Activated CD8-positive, alpha-beta T cell treated with anti-CD3 and anti-CD28 coated beads for 36 hours (primary cell): ENCODE data around the gene PDE6A. TPM values are rescaled to one million over a fixed set of nuclear protein-coding genes. Genes with fewer than 3 reads are reported as not detected.

Source experiments
- ATAC-seq: fragments of 200-7000 bp; cut with Tn5 transposase; one replicate; pipeline ENCODE4 v1.10.0; 2021; ENCODE audit warnings: mild to moderate bottlenecking, moderate library complexity
- CTCF ChIA-PET: fragments of 350-600 bp; sonication (Branson Sonifier 250); formaldehyde crosslinking; loops from one replicate; lab custom pipeline; 2021; ENCODE audit warnings: antibody characterized with exemption; lab: Charles Lee
- POLR2A ChIA-PET: fragments of 350-600 bp; sonication (Branson Sonifier 250); formaldehyde crosslinking; loops from one replicate; lab custom pipeline; 2021; ENCODE audit warnings: antibody characterized with exemption; lab: Charles Lee
- DNase-seq: peaks from one replicate; pipeline ENCODE4 v3.0.0-alpha.2; 2020
- H3K27ac Mint-ChIP-seq: one replicate; pipeline ENCODE4 v1.8.0; 2021; ENCODE audit warnings: mild to moderate bottlenecking, mixed read lengths
- H3K27me3 Mint-ChIP-seq: one replicate; pipeline ENCODE4 v1.8.0; 2021; ENCODE audit warnings: mixed read lengths
- H3K36me3 Mint-ChIP-seq: one replicate; pipeline ENCODE4 v1.8.0; 2021; ENCODE audit warnings: low read depth, mixed read lengths
- H3K4me1 Mint-ChIP-seq: one replicate; pipeline ENCODE4 v1.8.0; 2021; ENCODE audit warnings: low read depth, mixed read lengths
- H3K4me3 Mint-ChIP-seq: one replicate; pipeline ENCODE4 v1.8.0; 2021; ENCODE audit warnings: mild to moderate bottlenecking, moderate library complexity, mixed read lengths
- H3K9me3 Mint-ChIP-seq: one replicate; pipeline ENCODE4 v1.8.0; 2021; ENCODE audit warnings: mixed read lengths
- intact Hi-C: fragments of 100-400 bp; cut with micrococcal nuclease; formaldehyde crosslinking; loops from one replicate; pipeline ENCODE4 v1.10.0; 2022
- total RNA-seq, 2 experiments: library from RNA; stranded (reverse); gene quantifications; one replicate each; pipeline ENCODE4 v1.2.3, GENCODE V29; 2021
- TF ChIP-seq, protein P1 (sequence below): fragments of 200-600 bp; IDR thresholded peaks from one replicate; pipeline ENCODE4 v1.8.0; 2022; ENCODE audit warnings: antibody characterized with exemption, mild to moderate bottlenecking

Gene PDE6A
- total RNA-seq, 2 experiments from 2014 or later, result not detected

DNA sequence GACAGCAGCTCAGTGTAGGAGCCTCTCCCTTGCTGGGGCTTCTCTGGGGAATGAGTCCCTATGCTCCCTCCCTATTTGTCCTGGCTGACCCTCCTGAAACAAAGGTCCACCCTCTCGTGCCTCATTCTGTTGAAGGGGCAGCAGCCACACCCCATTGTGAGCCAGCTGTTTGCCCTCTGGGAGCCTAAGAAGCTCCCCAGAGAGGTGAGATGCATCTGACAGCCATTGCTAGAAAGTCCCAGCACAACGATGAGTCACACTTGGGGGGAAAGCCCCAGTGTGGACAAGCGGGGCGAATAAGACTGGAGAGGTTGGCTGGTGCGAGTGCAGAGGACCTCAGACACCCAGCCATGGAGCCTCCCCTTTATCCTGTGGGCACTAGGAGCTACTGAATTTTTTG is 113.1 kb downstream of the PDE6A start:
- peaks cover 13% of the 10 kb centered on the region for H3K36me3 Mint-ChIP-seq
- H3K4me1 Mint-ChIP-seq, result peaks cover 11% of the 10 kb centered on the region
- DNase-seq, result peak; percentile 81
- H3K27me3 Mint-ChIP-seq, result no peaks in the 10 kb centered on the region
- H3K9me3 Mint-ChIP-seq, result no peaks in the 10 kb centered on the region
- CTCF ChIA-PET, result interaction anchor here (0.7 to 12.7 kb wide), 13 partner anchors 10 to 213 kb away, joined by 3 to 163 read pairs (median 9); no protein-coding TSS in a partner anchor
- no peak overlapping the region for H3K4me3 Mint-ChIP-seq
- TF ChIP-seq, protein P1, sequence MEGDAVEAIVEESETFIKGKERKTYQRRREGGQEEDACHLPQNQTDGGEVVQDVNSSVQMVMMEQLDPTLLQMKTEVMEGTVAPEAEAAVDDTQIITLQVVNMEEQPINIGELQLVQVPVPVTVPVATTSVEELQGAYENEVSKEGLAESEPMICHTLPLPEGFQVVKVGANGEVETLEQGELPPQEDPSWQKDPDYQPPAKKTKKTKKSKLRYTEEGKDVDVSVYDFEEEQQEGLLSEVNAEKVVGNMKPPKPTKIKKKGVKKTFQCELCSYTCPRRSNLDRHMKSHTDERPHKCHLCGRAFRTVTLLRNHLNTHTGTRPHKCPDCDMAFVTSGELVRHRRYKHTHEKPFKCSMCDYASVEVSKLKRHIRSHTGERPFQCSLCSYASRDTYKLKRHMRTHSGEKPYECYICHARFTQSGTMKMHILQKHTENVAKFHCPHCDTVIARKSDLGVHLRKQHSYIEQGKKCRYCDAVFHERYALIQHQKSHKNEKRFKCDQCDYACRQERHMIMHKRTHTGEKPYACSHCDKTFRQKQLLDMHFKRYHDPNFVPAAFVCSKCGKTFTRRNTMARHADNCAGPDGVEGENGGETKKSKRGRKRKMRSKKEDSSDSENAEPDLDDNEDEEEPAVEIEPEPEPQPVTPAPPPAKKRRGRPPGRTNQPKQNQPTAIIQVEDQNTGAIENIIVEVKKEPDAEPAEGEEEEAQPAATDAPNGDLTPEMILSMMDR, result no peak
- no peak overlapping the region for H3K27ac Mint-ChIP-seq
- POLR2A ChIA-PET, result interaction anchor here (1.3 kb wide), 1 partner anchor 128 kb away, joined by 3 read pairs; no protein-coding TSS in a partner anchor
- peak; percentile 93 for ATAC-seq
- intact Hi-C loops, result no loop called here

DNA sequence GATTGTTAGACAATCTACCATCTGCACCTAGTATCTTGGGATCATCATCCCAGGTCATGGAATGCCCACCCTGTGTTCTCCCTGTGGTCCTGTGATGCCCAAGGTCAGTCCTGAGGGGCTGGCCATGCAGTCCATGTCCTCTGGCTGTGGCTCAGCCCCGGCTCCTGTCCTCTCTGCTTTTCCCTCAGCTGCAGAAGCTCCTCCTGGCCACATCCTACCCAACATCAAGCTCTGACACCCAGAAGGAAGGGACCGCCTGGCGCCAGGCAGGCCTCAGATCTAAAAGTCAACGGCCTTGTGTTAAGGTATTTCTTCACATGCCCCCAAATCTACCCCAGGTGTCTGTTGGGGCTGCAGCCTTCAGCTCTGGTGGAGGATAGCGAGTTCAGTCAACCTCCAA is 114.0 kb downstream of the PDE6A start:
- H3K36me3 Mint-ChIP-seq, result peaks cover 13% of the 10 kb centered on the region
- H3K4me3 Mint-ChIP-seq, result no peak overlapping the region
- TF ChIP-seq, protein P1, result no peak
- no peaks in the 10 kb centered on the region for H3K9me3 Mint-ChIP-seq
- H3K27ac Mint-ChIP-seq, result no peak overlapping the region
- intact Hi-C loops, result no loop called here
- CTCF ChIA-PET, result interaction anchor here (0.7 to 12.7 kb wide), 14 partner anchors 10 to 194 kb away, joined by 3 to 163 read pairs (median 9); no protein-coding TSS in a partner anchor
- H3K4me1 Mint-ChIP-seq, result peaks cover 11% of the 10 kb centered on the region
- no peak for DNase-seq
- POLR2A ChIA-PET, result interaction anchor here (1.3 kb wide), 1 partner anchor 129 kb away, joined by 3 read pairs; no protein-coding TSS in a partner anchor
- no peaks in the 10 kb centered on the region for H3K27me3 Mint-ChIP-seq
- ATAC-seq, result no peak

DNA sequence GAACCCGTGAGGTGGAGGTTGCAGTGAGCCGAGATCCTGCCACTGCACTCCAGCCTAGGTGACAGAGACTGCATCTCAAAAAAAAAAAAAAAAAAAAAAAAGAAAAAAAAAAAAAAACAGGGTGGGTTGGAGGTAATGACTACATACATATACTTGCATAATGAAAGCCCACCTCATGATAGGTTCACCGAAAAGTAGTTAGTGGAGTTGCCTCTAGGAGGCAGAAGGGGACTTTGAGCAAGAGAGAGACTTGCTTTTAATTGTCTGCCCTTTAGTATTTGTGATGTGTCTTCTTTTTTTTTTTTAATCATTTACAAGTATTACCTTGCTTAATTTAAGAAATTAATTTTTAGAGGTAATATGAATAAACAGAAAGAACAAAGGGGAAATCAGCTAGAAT is 114.6 kb downstream of the PDE6A start:
- H3K4me1 Mint-ChIP-seq, result peaks cover 11% of the 10 kb centered on the region
- ATAC-seq (no peak), DNase-seq (peak; percentile 12)
- ChIA-PET POLR2A (interaction anchor here (0.6 to 0.8 kb wide), 2 partner anchors 189 to 816 kb away, joined by 3 to 4 read pairs; no protein-coding TSS in a partner anchor), CTCF (interaction anchor here (0.8 to 12.7 kb wide), 18 partner anchors 9 to 193 kb away, joined by 3 to 163 read pairs (median 7); no protein-coding TSS in a partner anchor)
- no peaks in the 10 kb centered on the region for H3K9me3 Mint-ChIP-seq
- no peaks in the 10 kb centered on the region for H3K27me3 Mint-ChIP-seq
- no peak overlapping the region for H3K4me3 Mint-ChIP-seq
- peaks cover 7% of the 10 kb centered on the region for H3K36me3 Mint-ChIP-seq
- H3K27ac Mint-ChIP-seq, result no peak overlapping the region
- intact Hi-C loops, result loop anchor here (5.0 kb wide), 1 partner anchor 163 kb away; no protein-coding TSS in a partner anchor
- TF ChIP-seq, protein P1, result peak; percentile 42

DNA sequence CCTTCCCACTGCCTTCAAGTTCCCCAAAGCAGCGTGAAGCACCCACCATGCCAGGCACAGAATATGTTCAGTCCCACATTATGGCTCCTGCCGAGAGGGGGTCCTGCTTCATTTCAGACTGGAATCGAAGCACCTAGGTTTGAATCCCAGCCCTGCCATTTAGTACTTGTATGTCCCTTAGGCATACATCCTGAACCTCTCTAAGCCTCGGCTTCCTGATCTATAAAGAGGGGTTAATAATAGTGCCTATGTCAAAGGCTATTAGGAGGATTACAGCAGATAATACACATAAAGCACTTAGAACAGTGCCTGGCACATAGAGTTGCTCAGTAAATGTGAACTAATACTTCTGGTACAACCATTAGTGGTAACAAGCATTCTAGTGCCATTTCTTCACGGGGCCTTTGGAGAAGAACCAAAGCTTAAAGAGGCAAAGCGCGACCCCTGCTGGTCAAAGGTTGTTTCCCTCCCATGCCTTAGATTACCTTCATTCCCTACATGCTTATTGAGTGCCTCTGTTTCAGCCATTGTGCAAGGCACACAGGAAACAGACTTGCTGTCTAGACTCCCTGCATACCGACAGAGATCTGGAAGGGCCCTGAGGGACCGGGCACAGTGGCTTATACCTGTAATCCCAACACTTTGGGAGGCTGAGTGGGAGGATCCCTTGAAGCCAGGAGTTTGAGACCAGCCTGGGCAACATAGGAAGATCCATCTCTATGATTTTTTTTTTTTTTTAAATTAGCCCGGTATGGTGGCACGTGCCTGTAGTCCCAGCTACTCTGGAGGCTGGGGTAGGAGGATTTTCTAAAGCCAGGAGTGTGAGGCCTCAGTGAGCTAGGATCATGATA is 116.2 kb downstream of the PDE6A start:
- TF ChIP-seq, protein P1, result peak; percentile 88
- ChIA-PET CTCF (interaction anchor here (0.6 to 12.7 kb wide), 36 partner anchors 8 to 438 kb away, joined by 3 to 163 read pairs (median 4); partner anchors contain the start of gene PPARGC1B), POLR2A (no interaction called here)
- DNase-seq (peak; percentile 93), ATAC-seq (peak; percentile 65)
- Mint-ChIP-seq H3K27me3 (no peaks in the 10 kb centered on the region), H3K9me3 (no peaks in the 10 kb centered on the region), H3K27ac (peak overlapping the region; percentile 52), H3K4me1 (peaks cover 11% of the 10 kb centered on the region), H3K36me3 (peaks cover 6% of the 10 kb centered on the region), H3K4me3 (no peak overlapping the region)
- intact Hi-C loops, result loop anchor here (1.0 to 5.0 kb wide), 2 partner anchors 161 to 191 kb away; no protein-coding TSS in a partner anchor
